Measurements from ENCODE around the gene TNS2.

Gene TNS2

GRCh38 chr12:53042607-53043454, 7.0 kb upstream of the TNS2 start:
- DNase-seq, result no peak

- no peak for DNase-seq
These were observed 5.7 kb upstream of the TNS2 start for GRCh38 chr12:53044052-53044581.

- DNase-seq, result no peak
These were observed 4.8 kb upstream of the TNS2 start for GRCh38 chr12:53044896-53045695.

GRCh38 chr12:53045696-53046045, 4.2 kb upstream of the TNS2 start:
- DNase-seq, result no peak

GRCh38 chr12:53046655-53047220, 3.1 kb upstream of the TNS2 start:
- peak; percentile 66 for DNase-seq

- peak; percentile 66 for DNase-seq
These were observed 2.4 kb upstream of the TNS2 start for GRCh38 chr12:53047221-53048032.

- DNase-seq, result peak; percentile 73
These were observed 1.7 kb upstream of the TNS2 start for GRCh38 chr12:53048033-53048779.

- DNase-seq, result no peak
These were observed 974 bp upstream of the TNS2 start for GRCh38 chr12:53048780-53049401.

GRCh38 chr12:53050426-53051057, 677 bp downstream of the TNS2 start:
- no peak for DNase-seq

GRCh38 chr12:53051058-53051880, 1.4 kb downstream of the TNS2 start:
- DNase-seq, result peak; percentile 29

- DNase-seq, result no peak
These were observed 2.1 kb downstream of the TNS2 start for GRCh38 chr12:53051881-53052412.

GRCh38 chr12:53052419-53053217, 2.8 kb downstream of the TNS2 start:
- DNase-seq, result peak; percentile 81

- peak; percentile 88 for DNase-seq
These were observed 3.6 kb downstream of the TNS2 start for GRCh38 chr12:53053218-53054111.

GRCh38 chr12:53054112-53054878, 4.4 kb downstream of the TNS2 start:
- DNase-seq, result peak; percentile 97

- no peak for DNase-seq
These were observed 5.8 kb downstream of the TNS2 start for GRCh38 chr12:53055471-53056266.

- DNase-seq, result no peak
These were observed 6.4 kb downstream of the TNS2 start for GRCh38 chr12:53056296-53056695.

Data from NCI-H2029 (cell line).